ENCODE measurements around the gene FCGR1A.
"Not testable (repeated sequence)": the region's sequence is repeated elsewhere in the genome, so short reads cannot be mapped to it uniquely, and the experiment has no call there.

- not testable (repeated sequence) for TF ChIP-seq CTCF (IDR thresholded peaks at IDR 0.05; ENCODE audit: low read depth, low read length); MYC (IDR thresholded peaks at IDR 0.05; ENCODE audit: low read depth, low read length); POLR2A (IDR thresholded peaks at IDR 0.05; ENCODE audit: extremely low read depth, insufficient read length); MAX (IDR thresholded peaks at IDR 0.05; ENCODE audit: low read depth, low read length)
Measured at GRCh38 chr1:149792502-149792901, 10.0 kb downstream of the FCGR1A start.
